ENCODE measurements around the gene FBXO27. TPM values are rescaled to one million over a fixed set of nuclear protein-coding genes. Genes with fewer than 3 reads are reported as not detected.

FBXO27 gene
- total RNA-seq, 1 donor from 2014 or later, result 0.24 TPM

Other genes with a start within 250 kb of the FBXO27 start
- gene LGALS7B, start 243.3 kb downstream of the FBXO27 start, total RNA-seq, result not detected in 2 replicates
- gene LGALS4, start 219.6 kb downstream of the FBXO27 start, total RNA-seq, result 2.7 and 4.5 TPM in 2 replicates
- 152 and 164 TPM in 2 replicates for gene ECH1, start 200.8 kb downstream of the FBXO27 start, total RNA-seq
- 528 and 546 TPM in 2 replicates for gene HNRNPL, start 182.6 kb downstream of the FBXO27 start, total RNA-seq
- 53.5 and 65.0 TPM in 2 replicates for gene RINL, start 154.3 kb downstream of the FBXO27 start, total RNA-seq
- gene SIRT2, start 132.9 kb downstream of the FBXO27 start, total RNA-seq, result 28.4 and 32.7 TPM in 2 replicates
- gene NFKBIB, start 132.6 kb downstream of the FBXO27 start, total RNA-seq, result 45.5 and 49.5 TPM in 2 replicates
- 1.2 and 1.7 TPM in 2 replicates for gene CCER2, start 120.4 kb downstream of the FBXO27 start, total RNA-seq
- 46.4 and 50.9 TPM in 2 replicates for gene SARS2, start 101.8 kb downstream of the FBXO27 start, total RNA-seq
- 51.6 and 57.0 TPM in 2 replicates for gene MRPS12, start 101.6 kb downstream of the FBXO27 start, total RNA-seq
- not detected in 2 replicates for gene FBXO17, start 56.8 kb downstream of the FBXO27 start, total RNA-seq
- gene ACP7, start 51.8 kb upstream of the FBXO27 start, total RNA-seq, result not detected in 2 replicates
- gene PAK4, start 93.2 kb upstream of the FBXO27 start, total RNA-seq, result 13.7 and 14.2 TPM in 2 replicates
- not detected in 2 replicates for gene NCCRP1, start 164.4 kb upstream of the FBXO27 start, total RNA-seq
- not detected in 2 replicates for gene SYCN, start 171.7 kb upstream of the FBXO27 start, total RNA-seq
- not detected in 2 replicates for gene IFNL3, start 212.5 kb upstream of the FBXO27 start, total RNA-seq
- gene IFNL4, start 216.3 kb upstream of the FBXO27 start, total RNA-seq, result not detected in 2 replicates
- not detected in 2 replicates for gene IFNL2, start 235.8 kb upstream of the FBXO27 start, total RNA-seq